ENCODE data around the gene UBC.
"Not testable (repeated sequence)": the region's sequence is repeated elsewhere in the genome, so short reads cannot be mapped to it uniquely, and the experiment has no call there.

Gene UBC

DNA sequence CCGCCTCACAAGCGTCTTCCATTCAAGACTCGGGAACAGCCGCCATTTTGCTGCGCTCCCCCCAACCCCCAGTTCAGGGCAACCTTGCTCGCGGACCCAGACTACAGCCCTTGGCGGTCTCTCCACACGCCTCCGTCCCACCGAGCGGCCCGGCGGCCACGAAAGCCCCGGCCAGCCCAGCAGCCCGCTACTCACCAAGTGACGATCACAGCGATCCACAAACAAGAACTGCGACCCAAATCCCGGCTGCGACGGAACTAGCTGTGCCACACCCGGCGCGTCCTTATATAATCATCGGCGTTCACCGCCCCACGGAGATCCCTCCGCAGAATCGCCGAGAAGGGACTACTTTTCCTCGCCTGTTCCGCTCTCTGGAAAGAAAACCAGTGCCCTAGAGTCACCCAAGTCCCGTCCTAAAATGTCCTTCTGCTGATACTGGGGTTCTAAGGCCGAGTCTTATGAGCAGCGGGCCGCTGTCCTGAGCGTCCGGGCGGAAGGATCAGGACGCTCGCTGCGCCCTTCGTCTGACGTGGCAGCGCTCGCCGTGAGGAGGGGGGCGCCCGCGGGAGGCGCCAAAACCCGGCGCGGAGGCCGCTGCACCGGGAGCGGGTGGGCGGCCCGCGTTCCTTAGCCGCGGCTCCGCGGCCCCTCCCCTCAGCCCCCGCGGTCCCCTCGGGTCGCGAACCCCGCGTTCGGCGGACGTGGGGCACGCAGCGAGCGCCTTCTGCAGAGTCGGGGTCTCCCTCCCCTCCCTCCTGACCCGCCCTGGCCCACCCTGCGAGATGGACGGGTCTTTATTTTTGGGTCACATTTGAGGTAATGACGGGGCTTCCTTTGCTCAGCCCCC lies at the start of gene UBC:
Gene UBC, minus strand, starts transcription at position 259 of the 847 bp plus-strand sequence. CDS start 879 bp downstream, outside the sequence.
- DNase-seq (ENCODE audit: low spot score) = peak; percentile 89

DNA sequence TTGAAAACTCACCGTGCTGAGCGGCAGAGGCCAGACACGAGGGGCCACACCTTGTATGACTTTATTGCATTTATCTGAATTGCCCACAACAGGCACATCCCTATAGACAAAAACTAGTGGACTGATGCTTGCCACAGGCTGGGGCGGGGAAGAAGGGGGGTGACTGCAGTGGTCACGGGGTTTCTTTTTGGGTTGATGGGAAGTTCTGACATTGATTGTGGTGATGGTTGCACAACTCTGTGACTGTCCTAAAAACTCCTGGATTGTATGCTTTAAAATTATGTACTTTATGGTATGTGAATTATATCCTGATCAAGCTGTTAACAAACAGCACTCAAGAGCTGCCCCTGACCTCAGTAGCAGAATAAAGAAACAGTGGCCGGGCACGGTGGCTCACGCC lies 48.8 kb upstream of the UBC start:
- DNase-seq (ENCODE audit: low spot score) = no peak

DNA sequence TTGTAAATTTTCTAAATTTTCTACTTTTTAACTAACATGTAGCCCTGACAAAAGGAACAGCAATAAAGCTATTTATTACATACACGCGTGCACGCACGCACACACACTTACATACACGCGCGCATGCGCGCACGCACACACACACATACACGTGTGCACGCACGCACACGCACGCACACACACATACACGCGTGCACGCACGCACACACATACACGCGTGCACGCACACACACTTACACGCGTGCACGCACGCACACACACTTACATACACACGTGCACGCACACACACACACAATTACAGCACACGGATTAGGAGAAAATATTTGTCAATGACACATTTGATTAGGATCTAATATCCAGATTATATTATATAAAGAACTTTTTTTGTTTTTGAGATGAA lies 46.6 kb upstream of the UBC start:
- DNase-seq (ENCODE audit: low spot score) = no peak

DNA sequence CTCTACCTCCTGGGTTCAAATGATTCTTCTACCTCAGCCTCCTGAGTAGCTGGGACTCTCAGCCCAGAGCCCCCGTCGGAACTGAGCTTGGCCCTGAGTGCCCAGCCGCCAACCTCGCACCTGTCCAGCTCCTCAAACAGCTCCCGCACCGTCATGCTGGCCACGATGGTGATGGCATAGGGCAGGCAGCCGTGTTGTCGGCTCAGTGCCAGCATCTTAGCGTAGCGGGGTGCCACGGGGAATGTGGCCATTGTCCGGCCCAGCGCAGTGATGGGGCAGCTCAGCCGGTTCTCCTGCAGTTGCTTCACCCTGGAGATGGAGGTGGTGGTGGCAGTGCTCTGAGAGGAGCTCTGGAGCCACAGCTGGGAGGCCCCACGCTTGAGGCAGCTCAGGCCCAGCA lies 42.1 kb upstream of the UBC start:
- no peak for DNase-seq (ENCODE audit: low spot score)

DNA sequence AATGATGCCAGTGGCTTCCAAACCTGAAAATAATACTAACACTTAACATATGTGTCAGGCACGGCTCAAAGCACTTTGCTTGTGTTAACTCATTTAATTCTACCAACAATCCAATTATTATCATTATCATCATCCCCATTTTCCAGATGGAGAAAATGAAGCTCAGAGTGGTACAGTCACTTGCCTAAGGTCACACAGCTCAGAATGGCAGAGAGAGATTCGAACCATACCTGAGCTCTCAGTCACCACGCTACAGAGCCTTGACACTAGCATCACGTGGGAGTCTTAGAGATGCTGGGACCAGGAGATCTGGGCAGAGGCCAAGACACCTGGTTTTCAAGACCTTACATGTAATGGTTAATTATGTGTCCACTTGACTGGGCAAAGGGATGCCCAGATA lies 40.3 kb upstream of the UBC start:
- DNase-seq (ENCODE audit: low spot score) = no peak

DNA sequence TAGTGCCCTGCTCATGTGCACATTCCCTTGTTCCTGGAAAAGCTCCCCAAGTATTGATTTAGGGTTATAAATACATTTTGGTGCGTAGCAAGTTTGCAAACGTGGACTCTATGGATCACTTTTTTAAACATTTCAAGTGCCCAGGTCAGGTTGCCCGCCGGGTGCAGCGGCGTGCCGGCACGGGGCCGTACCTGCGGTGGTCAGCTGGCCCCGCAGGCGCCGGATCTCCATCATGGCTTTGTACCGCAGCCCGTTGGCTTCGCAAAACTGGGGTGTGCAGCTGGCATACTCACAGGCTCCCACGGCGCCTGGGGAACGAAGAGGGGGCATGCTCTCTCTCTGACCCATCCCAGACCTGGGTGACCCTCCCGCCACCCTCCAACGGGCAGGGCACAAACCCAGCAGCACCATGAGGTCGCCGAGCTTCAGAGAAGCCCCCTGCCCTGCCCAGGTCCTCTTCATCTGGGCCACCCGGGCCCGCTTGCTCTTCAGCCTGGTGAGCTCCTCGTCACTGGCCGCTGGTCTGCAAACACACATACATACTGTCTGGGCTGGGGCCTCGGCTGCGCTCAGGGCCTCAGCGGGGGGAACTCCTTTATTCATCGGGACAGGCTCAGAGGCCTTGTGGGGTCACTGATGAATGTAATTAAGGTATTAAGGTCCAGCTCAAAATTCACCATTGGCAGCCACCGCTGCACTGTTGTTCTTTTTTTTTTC lies 39.4 kb upstream of the UBC start:
- DNase-seq (ENCODE audit: low spot score) = no peak

DNA sequence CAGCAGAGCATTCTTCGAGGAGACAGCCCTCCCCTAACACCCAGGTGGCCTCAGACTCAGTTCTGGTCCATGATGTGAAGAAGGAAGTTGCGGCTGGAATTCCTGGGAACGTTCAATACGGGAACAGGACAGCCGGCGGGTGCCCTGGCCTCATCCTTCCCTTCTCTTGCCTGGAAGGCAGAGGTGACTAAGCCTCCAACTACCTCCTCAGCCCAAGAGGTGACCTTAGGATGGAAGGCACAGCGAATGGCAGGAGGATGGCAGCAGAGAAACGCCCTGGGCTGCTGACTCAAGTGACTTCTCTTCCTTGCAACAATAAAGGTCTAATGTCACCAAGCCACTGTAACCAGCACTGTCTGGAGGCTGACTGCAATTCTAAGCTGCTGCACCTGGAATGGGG lies 38.4 kb upstream of the UBC start:
- no peak for DNase-seq (ENCODE audit: low spot score)

DNA sequence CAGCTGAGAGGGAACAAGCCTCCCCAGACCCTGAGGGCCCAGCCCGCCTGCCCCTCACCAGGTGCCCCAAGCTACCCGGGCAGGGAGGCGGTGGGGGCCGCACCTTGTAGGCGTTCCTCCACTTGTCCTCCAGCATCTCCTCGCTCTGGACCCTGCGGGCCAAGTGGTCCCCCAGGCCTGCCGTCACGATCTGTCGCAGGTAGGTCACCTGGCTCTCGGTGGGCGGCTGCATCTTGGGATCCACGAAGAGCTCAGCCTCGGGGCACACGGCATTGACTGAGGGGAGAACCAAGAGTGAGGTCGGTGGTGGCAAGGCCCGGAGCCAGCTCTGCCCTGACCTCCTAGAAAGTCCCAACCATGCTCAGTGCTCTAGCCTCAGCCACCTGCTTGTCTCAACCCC lies 37.8 kb upstream of the UBC start:
- no peak for DNase-seq (ENCODE audit: low spot score)

DNA sequence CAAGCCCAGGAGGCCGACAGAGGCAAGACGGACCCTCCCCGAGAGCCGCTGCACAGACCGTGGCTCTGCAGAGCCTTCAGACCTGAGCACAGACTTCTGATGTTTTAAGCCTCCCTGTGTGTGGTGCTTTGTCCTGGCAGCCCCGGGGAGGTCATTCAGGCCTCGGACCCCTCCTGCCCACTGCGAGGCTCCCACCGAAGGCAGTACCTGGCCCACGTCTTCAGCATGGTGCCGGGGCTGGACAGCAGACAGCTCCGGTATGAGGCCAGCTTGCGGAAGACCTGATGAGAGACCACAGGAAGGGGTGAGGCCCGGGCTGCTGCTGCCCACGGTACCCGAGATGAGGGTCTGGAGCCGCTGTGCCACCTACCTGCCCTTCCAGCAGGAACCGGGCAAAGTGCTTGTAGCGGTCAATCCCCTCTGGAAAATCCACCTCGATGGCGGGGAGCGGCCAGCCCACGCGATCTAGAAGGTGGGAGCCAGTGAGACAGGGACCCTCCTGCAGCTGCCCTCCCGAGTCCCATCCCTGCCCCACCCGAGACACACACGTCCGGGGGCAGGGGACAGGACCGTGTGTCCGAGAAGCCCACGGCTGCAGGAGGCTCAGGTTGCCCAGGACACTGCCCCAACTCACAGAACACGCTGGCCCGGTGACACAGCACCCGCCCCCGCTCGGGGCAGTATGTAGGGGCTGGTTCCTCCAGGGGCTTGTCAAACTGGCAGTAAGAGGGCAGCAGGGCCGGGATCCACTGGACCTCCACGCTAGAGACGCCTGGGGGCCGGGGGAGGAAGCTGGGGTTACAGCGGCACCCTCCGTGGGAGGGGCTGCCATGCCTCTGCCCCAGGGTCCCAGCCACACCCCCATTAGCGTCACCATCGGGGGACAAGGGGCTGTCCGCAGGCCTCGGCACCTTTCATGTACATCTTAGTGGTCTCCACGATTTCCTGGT lies 35.6 kb upstream of the UBC start:
- DNase-seq (ENCODE audit: low spot score) = no peak

DNA sequence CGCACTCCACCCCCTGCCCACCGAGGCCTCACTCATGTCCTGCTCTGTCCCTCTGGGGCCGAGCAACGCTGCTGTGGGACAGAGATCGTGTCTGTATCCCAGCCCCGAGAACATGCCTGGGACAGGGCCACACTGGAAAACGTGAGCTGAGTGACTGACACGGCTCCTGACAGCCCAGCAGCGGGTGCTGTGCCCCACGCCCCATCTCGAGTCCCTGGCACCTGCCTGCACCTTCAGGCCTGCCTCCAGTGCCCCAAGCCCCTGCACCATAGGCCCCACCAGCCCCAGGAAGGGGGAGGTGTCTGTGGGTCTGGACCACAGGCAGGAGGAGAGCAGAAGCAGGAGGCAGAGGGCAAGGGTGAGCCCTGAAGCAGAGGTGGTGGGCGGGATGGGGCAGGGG lies 34.6 kb upstream of the UBC start:
- no peak for DNase-seq (ENCODE audit: low spot score)

DNA sequence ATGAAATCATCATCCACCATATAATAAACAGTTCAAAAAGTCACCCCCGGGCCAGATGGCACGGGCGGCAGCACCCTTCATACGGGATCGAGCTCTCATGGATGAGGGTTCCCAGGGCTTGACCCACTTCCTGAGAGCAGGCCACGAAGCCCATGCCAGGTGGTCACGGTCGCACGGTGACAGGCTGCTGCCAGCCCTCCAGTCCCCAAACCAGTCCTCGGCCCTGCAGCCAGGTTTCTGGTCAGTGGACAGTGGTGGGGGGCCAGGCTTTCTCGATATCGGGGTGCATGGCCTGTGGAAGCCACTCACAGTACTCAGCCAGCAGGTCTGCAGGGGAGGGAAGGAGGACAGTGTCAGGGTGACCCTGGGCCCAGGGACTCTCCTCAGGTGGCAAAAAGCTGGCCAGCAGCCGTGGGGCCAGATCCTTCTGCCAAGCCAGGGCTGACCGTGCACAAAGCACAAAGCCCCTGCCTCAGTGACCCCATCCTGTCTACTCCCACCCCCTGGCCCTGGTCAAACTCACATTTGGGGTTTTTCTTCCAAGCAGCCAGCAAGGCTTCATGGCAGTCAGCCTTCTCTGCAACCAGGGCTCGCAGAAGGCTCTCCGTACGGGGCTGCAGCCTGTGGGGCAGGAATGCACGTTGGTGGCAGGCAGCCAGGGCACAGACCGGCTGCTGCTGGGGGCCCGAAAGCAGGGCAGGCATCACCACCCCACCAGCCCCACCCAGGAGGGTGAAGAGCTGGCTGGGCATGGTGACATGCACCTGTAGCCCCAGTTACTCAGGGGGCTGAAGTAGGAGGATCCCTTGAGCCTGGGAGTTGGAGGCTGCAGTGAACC lies 33.3 kb upstream of the UBC start:
- no peak for DNase-seq (ENCODE audit: low spot score)

DNA sequence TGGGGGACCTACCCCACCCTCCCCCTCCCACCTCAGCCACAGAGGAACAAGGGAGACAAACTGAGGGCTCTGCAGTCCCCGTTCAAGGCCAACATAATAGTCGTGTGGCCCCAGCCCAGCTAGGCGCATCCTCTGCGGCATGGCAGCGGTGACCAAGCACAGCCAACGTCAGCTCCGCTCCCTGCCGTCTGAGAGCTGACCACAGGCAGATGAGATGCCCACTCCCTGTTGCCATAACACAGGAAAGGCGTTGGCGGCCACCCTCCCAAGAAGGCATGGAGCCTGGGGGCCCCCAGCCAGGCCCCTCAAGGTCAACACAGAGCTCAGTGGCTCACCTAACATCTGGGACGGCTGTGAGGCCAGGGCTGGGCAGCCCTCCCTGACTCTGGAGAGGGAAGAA lies 32.6 kb upstream of the UBC start:
- DNase-seq (ENCODE audit: low spot score) = no peak

DNA sequence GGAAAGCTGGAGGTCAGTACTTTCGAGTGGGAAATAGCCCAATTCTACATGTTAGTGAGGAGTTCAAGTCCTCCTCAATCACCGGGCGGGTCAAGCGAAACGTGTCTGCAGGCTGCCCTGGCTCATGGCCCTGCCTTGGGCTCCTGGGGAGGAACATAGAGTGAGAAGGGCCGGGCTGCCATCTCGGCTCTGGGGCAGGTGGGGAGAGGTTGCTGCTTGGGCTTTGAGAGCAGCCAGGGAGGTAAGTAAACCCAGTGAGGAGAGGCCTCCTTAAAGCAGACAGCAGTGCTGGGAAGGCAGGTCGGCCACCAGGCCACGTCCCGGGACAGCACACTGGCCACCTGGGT lies 32.0 kb upstream of the UBC start:
- DNase-seq (ENCODE audit: low spot score) = no peak

DNA sequence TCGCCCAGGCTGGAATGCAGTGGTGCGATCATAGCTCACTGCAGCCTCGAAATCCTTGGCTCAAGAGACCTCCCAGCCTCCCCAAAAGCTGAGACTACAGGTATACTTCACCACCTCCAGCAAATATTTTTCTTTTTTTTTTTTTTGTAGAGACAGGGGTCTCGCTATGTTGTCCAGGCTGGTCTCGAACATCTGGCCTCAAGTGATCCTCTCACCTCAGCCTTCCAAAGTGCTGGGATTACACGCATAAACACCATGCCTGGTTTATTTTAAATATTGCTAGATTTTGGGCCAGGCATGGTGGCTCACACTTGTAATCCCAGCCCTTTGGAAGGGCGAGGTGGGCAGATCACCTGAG lies 26.7 kb upstream of the UBC start:
- DNase-seq (ENCODE audit: low spot score) = no peak

DNA sequence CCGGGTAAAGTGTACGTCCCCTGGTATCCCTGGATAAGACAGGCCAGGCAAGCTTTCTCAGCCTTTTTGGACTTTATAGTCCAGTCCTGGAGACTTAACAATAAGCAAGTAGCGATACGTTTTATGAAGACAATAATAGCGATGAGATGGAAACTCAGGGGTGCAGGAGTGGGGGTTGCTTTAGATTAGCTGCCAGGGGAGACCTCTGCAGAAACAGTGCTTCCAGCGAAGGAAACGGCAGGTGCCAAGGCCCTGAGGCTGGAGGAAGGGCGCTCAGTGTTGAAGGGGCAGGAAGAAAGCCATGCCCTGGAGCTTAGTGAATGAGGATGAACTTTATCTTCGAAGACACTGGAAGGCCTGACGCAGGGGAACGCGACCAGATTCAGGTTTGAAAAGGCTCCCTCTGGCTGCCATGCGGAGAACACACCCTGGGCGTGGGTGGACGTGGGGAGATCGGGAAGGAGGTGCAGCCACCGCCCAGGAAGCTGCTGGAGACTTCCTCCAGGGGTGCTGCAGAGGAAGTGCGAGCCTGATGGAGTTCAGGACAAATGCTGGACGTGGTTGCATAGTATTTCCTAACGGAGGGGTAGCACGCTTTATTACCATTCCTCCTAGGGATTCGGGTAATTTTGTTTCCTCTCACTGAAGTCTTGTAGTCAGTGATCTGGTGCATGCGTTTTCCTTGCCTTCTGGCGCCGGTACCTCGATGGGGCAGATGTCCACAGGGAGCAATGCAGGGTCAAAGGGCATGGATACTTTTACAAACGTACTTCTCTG lies 26.1 kb upstream of the UBC start:
- DNase-seq (ENCODE audit: low spot score) = peak; percentile 98

DNA sequence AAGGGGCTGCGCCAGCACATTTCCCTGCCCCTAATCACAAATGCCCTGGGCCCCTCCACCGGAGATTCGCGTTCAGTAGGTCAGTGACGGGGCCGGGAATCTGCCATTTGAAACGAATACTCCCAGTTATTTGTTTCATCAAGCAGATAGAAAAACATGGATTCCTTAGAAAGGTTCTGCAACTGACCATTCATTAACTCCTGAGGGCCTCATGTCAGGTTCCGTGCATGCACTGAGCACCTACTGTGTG lies 25.6 kb upstream of the UBC start:
- DNase-seq (ENCODE audit: low spot score) = no peak

DNA sequence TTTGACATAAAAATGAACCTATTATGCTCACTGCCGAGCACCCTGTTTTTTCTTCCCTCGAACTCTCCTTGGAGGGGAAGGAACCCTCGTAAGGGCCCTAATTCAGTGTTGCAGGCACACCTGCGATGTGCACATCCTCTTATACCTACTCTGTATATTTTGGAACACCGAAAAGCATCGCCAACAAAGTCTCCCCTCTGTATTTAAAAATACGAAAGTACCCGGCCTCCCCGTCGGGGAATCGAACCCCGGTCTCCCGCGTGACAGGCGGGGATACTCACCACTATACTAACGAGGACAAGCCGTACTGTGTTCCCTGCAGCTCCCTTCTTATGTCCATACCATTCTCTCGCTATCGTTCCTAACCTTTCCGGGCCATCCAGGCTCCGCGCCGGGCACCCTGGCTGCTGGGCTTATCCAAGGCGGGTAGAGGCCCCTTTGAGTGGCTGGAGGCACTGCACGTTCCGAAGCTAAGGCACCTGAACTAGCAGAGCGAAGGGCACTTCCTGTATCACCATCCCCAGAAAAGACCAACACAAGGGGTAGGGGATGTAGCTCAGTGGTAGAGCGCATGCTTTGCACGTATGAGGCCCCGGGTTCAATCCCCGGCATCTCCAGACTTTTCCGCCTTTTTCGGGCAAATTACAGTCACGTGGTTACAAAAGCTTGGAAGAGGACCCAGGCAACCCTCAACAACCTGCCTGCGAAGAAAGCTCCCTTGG lies 25.1 kb upstream of the UBC start:
- DNase-seq (ENCODE audit: low spot score) = peak; percentile 95

DNA sequence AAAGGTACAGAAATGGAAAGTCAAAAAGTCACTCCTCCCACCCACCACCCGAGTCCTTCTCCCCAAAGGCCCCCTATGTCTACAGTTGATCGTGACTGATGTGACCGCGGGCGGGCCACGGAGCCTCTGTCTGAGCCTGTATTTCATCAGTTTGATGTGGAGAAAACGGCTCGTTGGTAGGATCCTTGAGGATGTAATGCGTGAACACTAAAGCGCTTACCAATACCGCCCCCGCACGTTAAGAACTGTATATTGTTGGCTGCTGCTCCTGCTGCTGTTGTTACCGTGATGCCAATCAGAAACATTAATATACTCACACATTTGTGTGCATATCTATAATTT lies 24.6 kb upstream of the UBC start:
- peak; percentile 91 for DNase-seq (ENCODE audit: low spot score)

DNA sequence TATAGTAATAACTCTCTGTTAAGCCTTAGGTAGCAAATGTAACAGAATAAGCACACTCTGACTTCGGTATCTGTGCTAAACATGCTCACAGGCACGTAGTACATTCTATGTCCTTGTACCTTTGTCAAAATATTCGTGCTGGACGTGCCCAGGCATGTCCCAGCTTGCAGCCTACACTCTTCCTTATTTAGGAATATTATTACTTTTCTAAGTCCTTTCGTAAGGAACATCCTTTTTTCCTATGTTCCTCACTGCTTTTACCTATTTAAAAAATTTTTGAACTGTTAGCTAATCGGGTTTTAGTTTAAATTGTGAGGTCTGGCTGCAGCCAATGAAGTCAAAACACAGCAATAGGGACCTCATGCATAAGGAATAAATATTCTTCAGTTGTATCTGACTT lies 24.1 kb upstream of the UBC start:
- DNase-seq (ENCODE audit: low spot score) = peak; percentile 38

DNA sequence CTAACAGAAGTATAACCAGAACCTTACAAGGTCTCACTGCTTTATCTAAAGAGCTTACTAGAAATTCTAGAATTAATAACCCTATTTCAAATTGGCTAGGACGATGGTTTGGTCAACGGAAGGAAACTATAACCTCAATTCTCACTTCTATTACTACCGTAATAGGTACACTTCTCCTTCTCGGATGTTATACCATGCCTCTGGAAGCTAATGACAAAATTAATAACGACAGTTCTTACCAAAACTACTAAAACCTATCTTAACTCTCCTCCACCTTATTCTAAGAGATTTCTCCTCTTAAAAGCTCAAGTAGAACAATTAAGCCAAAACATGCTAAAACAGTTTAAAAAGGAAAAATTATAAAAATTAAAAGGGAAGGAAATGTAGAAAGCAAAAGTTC lies 23.7 kb upstream of the UBC start:
- DNase-seq (ENCODE audit: low spot score) = no peak

DNA sequence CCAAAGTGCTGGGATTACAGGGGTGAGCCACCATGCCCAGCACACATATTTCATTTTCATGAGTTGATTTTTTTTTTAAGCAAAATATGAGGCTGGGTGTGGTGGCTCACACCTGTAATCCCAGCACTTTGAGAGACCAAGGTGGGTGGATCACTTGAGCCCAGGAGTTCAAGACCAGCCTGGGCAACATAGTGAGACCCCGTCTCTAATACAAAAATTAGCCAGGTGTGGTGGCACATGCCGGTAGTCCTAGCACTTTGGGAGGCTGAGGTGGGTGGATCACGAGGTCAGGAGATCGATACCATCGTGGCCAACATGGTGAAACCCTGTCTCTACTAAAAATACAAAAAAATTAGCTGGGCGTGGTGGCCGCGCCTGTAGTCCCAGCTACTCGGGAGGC lies 17.1 kb upstream of the UBC start:
- DNase-seq (ENCODE audit: low spot score) = not testable (repeated sequence)

Measured in RKO (cell line).